Ovary (tissue), 3 donors: Measurements from ENCODE around the gene PHF2.

ENCODE experiments used
- CTCF ChIP-seq, 3 donors: fragments of 450-650 bp in 2 of 3; fragments of 200-600 bp in 1 of 3; IDR thresholded peaks; one replicate each; pipeline versions ENCODE4 v1.5.1 to v1.8.0; 2016 to 2022; ENCODE audit warnings: antibody characterized with exemption in 3 of 3, mild to moderate bottlenecking in 1 of 3
- EP300 ChIP-seq: sonication (generic); formaldehyde crosslinking; IDR thresholded peaks from one replicate; pipeline ENCODE4 v1.6.1; 2017; ENCODE audit warnings: antibody characterized with exemption
- POLR2A ChIP-seq: fragments of 450-650 bp; IDR thresholded peaks from one replicate; pipeline ENCODE4 v1.6.1; 2017; ENCODE audit warnings: antibody characterized with exemption, mild to moderate bottlenecking, moderate library complexity
- donor health status: DM: no; HTN: no; CAD: no.

- TF ChIP-seq CTCF (IDR thresholded peaks at IDR 0.05) (no peak), POLR2A (no peak), EP300 (no peak)
Measured at GRCh38 chr9:93660352-93661046, 84.1 kb downstream of the PHF2 start.
